ENCODE data around the gene EXOC3.

- TF ChIP-seq EZH2phosphoT487 (IDR thresholded peaks at IDR 0.05; ENCODE audit: insufficient read depth, low read depth) (no peak), EZH2 (IDR thresholded peaks at IDR 0.05; ENCODE audit: insufficient read depth, poor library complexity, severe bottlenecking) (no peak)
Measured at GRCh38 chr5:439181-439580, 3.8 kb upstream of the EXOC3 start.

All from GM23248 (cell line).